ENCODE results near the gene TOP3A. TPM values are rescaled to one million over a fixed set of nuclear protein-coding genes. Genes with fewer than 3 reads are reported as not detected.

The TOP3A gene
- total RNA-seq, 4 donors from 2014 or later, result 22.9 to 47.2 (median 27.5) TPM

GRCh38 chr17:18285296-18285695 is 29.5 kb downstream of the TOP3A start:
- Histone ChIP-seq H3K27me3 (no peaks in the 10 kb centered on the region), H3K9me3 (no peaks in the 10 kb centered on the region), H3K36me3 (peaks cover 96% of the 10 kb centered on the region), H3K4me1 (no peaks in the 10 kb centered on the region), H3K27ac (no peak overlapping the region), H3K4me3 (no peak overlapping the region)
- TF ChIP-seq EP300 (IDR thresholded peaks at IDR 0.05), result no peak
- TF ChIP-seq CTCF (IDR thresholded peaks at IDR 0.05), result no peak
- TF ChIP-seq POLR2A (IDR thresholded peaks at IDR 0.05), result no peak
- no peak for TF ChIP-seq POLR2AphosphoS5 (IDR thresholded peaks at IDR 0.05)
- WGBS, result 96% methylated on average over 11 of the region's 11 CpGs
- DNase-seq (ENCODE audit: low spot score in 2 of 2), result no peak

GRCh38 chr17:18281788-18282187 is 33.0 kb downstream of the TOP3A start:
- TF ChIP-seq POLR2AphosphoS5 (IDR thresholded peaks at IDR 0.05) (no peak), POLR2A (IDR thresholded peaks at IDR 0.05) (no peak), EP300 (IDR thresholded peaks at IDR 0.05) (no peak), CTCF (IDR thresholded peaks at IDR 0.05) (no peak)
- no peaks in the 10 kb centered on the region for H3K27me3 ChIP-seq
- no peak overlapping the region for H3K4me3 ChIP-seq
- no peak overlapping the region for H3K27ac ChIP-seq
- 93% methylated on average over 5 of the region's 6 CpGs for WGBS
- DNase-seq (ENCODE audit: low spot score in 2 of 2), result no peak
- no peaks in the 10 kb centered on the region for H3K4me1 ChIP-seq
- peaks cover 98% of the 10 kb centered on the region for H3K36me3 ChIP-seq
- no peaks in the 10 kb centered on the region for H3K9me3 ChIP-seq

- H3K9me3 ChIP-seq, result no peaks in the 10 kb centered on the region
- TF ChIP-seq POLR2AphosphoS5 (IDR thresholded peaks at IDR 0.05) (no peak), POLR2A (IDR thresholded peaks at IDR 0.05) (no peak), EP300 (IDR thresholded peaks at IDR 0.05) (no peak), CTCF (IDR thresholded peaks at IDR 0.05) (no peak)
- no peak overlapping the region for H3K27ac ChIP-seq
- DNase-seq (ENCODE audit: low spot score in 2 of 2), result no peak
- WGBS, result 67% methylated on average over 4 of the region's 5 CpGs
- no peaks in the 10 kb centered on the region for H3K4me1 ChIP-seq
- H3K27me3 ChIP-seq, result no peaks in the 10 kb centered on the region
- H3K36me3 ChIP-seq, result peaks cover 98% of the 10 kb centered on the region
- no peak overlapping the region for H3K4me3 ChIP-seq
Measured at GRCh38 chr17:18280766-18281371, 33.9 kb downstream of the TOP3A start.

- H3K36me3 ChIP-seq, result peaks cover 95% of the 10 kb centered on the region
- H3K27ac ChIP-seq, result no peak overlapping the region
- no peaks in the 10 kb centered on the region for H3K4me1 ChIP-seq
- H3K4me3 ChIP-seq, result no peak overlapping the region
- H3K9me3 ChIP-seq, result no peaks in the 10 kb centered on the region
- DNase-seq (ENCODE audit: low spot score in 2 of 2), result no peak
- no peak for TF ChIP-seq POLR2AphosphoS5 (IDR thresholded peaks at IDR 0.05)
- no peak for TF ChIP-seq EP300 (IDR thresholded peaks at IDR 0.05)
- no peak for TF ChIP-seq CTCF (IDR thresholded peaks at IDR 0.05)
- TF ChIP-seq POLR2A (IDR thresholded peaks at IDR 0.05), result no peak
- H3K27me3 ChIP-seq, result no peaks in the 10 kb centered on the region
- WGBS, result 86% methylated on average over 3 of the region's 4 CpGs
Measured at GRCh38 chr17:18280249-18280648, 34.5 kb downstream of the TOP3A start.

- peaks cover 92% of the 10 kb centered on the region for H3K36me3 ChIP-seq
- WGBS, result 86% methylated on average over 3 of the region's 3 CpGs
- TF ChIP-seq CTCF (IDR thresholded peaks at IDR 0.05) (no peak), POLR2A (IDR thresholded peaks at IDR 0.05) (no peak), EP300 (IDR thresholded peaks at IDR 0.05) (no peak), POLR2AphosphoS5 (IDR thresholded peaks at IDR 0.05) (no peak)
- no peak overlapping the region for H3K27ac ChIP-seq
- no peaks in the 10 kb centered on the region for H3K27me3 ChIP-seq
- H3K4me1 ChIP-seq, result no peaks in the 10 kb centered on the region
- no peak overlapping the region for H3K4me3 ChIP-seq
- no peak for DNase-seq (ENCODE audit: low spot score in 2 of 2)
- no peaks in the 10 kb centered on the region for H3K9me3 ChIP-seq
Measured at GRCh38 chr17:18278867-18279266, 35.9 kb downstream of the TOP3A start.
